Hematopoietic multipotent progenitor cell (in vitro differentiated cells): ENCODE data around the gene FBXO17. TPM values are rescaled to one million over a fixed set of nuclear protein-coding genes. Genes with fewer than 3 reads are reported as not detected.
"Not testable (repeated sequence)": the region's sequence is repeated elsewhere in the genome, so short reads cannot be mapped to it uniquely, and the experiment has no call there.

Source experiments
- DNase-seq, 3 donors: peaks; one replicate each; pipeline ENCODE4 v3.0.0-alpha.2; 2011 to 2015; ENCODE audit warnings: low read depth in 2 of 3, low spot score in 2 of 3
- total RNA-seq: library from RNA; depleted of rRNA; stranded (reverse); fragments of >200 nt; gene quantifications from one replicate; pipeline ENCODE4 v1.2.3, GENCODE V29; 2012

FBXO17 gene, protein sequence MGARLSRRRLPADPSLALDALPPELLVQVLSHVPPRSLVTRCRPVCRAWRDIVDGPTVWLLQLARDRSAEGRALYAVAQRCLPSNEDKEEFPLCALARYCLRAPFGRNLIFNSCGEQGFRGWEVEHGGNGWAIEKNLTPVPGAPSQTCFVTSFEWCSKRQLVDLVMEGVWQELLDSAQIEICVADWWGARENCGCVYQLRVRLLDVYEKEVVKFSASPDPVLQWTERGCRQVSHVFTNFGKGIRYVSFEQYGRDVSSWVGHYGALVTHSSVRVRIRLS
- 0.27 TPM for total RNA-seq

DNA sequence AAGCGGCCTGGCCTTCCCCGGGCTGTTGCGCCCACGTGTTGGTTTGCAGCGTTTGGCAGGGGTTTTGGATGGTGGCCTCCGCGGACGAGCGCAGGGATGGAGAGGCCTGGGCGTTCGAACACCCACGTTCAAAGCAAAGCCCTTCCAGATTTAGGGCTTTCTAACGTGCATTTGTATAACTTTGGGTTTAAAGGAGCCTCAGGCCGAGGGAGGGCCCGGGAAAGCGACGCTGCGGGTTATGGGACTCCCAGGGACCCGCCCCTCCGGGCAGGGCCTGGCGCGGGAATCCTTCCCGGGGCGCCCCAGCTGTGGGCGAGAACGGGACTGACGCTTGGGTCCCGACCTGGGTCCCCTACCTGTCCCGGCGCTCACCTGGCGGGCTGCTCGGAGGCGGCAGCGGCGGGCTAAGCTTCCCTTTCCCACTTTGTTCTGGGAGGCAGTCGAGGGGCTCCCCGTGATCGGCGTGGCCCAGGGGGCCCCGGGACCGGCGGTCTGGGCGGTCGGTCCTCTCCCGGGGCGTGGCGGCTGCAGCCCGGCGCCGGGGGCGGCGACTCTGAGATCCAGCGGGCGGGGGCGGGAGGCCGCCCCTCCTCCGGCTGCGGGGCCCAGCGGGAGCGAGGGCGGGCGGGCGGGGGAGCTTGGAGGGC is at the start of gene FBXO17:
Gene FBXO17 (minus strand): TSS at position 529 of the 647 bp plus-strand sequence. CDS start 25,423 bp downstream, outside the sequence.
- peak in 2 of 3 donors; percentile 15 to 22 for DNase-seq

DNA sequence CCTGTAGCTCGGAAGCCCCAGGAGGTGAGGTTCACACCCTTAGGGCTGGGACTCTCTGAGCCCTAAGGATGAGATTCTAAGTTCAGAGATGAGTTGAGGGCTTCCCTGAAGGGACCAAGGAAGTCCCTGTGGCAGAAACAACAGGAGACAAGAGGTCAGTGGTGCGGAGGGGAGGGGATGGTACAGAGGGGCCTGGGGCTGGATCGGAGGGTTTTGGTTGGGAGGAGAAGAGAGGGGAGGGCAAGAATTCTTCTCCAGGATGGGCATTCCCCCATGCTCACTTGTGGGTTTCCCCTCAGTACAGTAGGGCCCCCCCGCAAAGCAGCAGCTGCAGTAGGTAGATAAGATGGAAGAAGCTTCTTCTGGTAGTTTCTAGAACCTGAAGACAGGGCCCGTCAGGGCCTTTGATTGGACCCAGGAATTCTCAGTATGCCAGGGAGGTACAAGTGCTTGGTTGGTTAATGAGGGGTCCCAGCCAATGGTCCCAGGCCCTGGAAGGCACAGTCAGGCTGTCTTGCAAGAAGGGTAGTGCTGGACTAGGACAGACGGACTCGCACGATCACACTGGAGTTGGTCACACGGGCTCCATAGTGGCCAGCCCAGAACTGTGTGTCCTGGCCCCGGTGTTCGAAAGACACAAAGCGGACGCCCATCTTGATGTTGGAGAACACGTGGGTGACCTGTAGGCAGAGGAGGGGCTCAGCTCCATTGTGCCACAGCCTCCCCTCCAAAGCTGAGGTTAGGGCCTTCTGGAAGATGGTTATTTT is 49.5 kb upstream of the FBXO17 start:
- no peak for DNase-seq

DNA sequence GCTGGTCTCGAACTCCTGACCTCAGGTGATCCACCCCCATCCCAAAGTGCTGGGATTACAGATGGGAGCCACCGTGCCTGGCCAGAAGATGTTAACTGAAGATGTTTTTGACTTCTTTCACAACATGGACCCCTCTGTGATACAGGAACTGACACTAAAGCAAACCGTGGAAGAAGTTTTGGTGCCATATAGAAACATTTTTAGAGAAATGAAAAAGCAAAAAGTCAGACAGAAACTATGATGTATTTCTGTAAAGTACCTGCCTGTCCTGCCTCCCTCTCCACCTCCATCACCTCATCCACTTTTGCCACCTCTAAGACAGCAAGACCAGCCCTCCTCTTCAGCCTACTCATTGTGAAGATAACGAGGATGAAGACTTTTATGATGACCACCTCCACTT is 45.5 kb upstream of the FBXO17 start:
- no peak for DNase-seq

DNA sequence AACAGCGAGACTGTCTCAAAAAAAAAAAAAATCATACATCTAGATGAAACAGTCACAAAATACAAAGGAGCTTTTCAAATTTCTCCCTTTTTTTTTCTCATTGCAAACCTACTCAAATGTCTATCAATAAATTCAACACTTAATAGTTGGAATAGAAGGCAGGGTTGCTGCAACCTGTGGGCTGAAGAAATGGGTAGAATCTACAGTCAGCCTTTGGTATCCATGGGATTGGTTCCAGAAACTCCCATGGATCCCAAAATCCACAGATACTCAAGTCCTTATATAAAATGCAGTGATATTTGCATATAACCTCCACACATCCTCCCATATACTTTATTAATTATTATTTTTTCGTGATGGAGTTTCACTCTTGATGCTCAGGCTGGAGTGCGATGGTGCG is 42.1 kb upstream of the FBXO17 start:
- DNase-seq = no peak

DNA sequence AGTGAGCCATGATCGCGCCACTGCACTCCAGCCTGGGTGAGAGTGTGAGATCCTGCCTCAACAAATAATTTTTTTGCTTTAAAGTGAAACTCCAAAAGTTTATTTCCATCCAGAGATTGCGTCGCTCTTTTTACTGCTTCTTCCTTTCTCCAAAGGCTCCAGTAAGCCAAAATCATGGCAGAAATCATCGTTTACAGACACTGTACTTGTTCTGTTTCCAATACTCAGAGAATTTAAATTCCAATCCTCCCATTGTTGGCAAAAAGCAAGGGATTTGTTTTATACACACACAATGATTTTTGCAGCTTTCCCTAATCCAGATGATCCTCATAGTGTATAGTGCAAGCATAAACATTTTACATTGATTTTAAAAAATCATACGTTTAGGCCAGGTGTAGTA is 41.5 kb upstream of the FBXO17 start:
- no peak for DNase-seq

DNA sequence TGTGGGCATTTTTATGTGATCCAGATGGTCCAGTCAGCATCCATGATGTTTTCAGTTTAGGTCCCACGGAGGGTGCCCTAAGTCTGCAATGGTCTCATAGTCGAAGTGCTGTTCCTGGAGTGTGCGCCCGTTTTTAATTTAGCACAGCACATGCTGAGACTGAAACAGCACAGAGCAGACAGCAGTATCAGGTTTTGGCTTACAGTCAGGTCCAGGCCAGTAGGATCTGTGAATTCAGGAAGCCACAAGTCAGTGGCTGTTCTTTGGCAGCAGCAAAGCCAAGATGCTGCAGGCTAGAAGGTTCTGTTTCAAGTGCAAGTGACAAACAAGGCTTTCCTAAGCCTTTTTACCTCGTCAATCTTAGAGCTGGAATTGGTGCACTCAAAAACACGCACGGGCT is 38.5 kb upstream of the FBXO17 start:
- peak in 1 of 3 donors; percentile 17 for DNase-seq

DNA sequence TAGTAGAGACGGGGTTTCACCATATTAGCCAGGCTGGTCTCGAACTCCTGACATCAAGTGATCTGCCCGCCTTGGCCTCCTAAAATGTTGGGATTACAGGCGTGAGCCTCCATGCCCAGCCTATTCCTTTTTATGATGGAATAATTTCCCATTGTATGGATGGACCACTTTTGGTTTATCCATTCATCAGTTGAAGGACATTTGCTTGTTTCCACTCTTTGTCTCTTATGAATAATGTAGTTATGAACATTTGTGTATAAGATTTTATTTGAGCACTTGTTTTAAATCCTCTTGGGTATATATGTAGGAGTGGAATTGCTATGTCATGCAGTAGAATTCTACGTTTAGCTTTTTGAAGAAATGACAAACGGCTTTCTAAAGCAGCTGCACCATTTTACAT is 33.5 kb upstream of the FBXO17 start:
- DNase-seq = no peak

DNA sequence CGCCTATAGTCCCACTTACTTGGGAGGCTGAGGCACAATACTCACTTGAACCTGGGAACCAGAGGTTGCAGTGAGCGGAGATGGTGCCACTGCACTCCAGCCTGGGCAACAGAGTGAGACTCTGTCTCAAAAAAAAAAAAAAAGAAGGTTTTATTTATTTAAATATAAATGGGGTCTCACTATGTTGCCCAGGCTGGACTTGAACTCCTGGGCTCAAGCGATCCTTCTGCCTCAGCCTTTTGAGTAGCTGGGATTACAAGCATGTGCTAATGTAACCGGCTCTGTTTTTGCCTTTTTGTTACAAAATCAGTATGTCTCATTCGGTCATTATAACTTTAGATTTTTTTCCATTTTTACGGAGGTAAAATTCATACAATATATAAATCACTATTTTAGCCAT is 32.6 kb upstream of the FBXO17 start:
- no peak for DNase-seq

DNA sequence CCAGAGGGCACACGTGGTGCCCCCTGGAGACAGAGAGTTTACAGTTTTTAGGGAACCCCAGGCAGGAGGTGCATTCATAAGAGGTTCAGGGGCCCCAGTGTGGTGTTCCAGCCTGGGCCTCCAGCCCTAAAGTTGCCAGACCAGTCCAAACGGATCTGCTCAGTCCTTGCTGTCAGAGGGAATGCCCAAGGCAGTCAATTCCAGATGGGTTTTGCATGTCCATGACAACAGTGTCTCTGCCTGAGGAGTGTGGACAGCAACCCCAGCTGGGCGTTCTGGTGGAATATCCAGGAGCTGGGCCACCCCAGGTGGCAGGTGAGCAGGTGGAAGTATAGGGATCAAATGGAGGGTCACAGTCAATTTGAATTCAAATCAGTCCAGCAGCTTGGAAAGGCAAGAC is 31.6 kb upstream of the FBXO17 start:
- no peak for DNase-seq

DNA sequence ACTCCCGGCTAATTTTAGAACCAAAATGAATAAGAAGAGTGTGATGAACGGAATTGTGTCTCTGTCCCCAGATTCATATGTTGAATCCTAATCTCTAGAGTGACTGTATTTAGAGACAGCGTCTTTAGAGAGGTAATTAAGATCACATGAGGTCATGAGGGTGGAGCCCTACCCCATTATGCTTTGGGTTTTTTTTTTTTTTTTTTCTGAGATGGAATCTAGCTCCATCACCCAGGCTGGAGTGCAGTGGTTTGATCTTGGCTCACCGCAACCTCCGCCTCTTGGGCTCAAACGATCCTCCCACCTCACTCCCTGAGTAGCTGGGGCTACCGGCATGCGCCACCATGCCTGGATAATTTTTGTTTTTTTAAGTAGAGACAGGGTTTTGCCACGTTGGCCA is 28.9 kb upstream of the FBXO17 start:
- no peak for DNase-seq

DNA sequence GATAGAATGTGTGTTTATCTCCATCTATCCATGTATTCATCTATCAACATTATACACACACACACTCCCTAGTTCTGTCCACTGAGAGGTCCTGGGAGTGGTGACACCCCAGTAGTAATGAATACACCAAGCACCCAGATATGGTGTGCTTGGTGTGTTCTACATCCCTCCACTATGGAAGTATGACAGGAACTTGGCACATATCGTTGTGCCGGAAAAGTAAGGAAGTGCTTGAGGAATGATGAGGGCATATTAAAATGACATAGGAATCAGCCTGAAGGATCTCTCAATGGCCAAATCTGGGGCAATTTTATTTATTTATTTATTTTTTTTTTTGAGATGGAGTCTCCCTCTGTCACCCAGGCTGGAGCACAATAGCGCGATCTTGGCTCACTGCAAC is 28.3 kb upstream of the FBXO17 start:
- no peak for DNase-seq

DNA sequence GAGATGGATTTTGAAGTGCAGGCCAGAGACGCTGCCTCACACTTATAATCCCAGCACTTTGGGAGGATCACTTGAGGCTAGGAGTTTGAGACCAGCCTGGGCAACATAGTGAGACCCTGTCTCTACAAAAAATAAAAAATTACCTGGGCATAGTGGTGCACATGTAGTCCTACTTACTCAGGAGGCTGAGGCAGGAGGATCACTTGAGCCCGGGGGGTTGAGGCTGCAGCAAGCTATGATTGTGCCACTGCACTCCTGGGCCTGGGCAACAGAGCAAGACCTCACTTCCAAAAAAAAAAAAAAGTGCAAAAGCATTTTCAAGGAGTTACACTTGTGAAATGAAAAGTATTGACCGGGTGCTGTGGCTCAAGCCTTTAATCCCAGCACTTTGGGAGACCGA is 27.6 kb upstream of the FBXO17 start:
- DNase-seq = no peak

DNA sequence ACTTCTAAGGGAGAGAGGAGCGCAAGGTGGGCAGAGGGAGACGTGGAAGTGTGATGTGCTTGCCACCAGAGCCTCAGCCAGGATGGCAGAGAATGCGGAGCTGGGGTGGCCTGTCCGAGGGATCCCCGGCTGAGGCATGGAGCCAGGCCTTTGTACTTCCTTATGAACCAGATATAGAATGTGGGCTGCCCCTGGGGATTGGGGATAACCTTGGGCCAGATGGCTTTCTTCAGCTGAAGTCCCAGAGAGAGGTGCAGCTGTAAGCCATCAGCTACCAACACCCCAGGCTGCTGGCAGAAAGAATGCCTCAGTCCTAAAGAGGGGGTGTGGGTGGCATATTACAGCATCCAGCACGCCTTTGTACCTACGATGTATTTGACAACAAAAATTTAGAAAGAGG is 25.5 kb upstream of the FBXO17 start:
- DNase-seq = no peak

DNA sequence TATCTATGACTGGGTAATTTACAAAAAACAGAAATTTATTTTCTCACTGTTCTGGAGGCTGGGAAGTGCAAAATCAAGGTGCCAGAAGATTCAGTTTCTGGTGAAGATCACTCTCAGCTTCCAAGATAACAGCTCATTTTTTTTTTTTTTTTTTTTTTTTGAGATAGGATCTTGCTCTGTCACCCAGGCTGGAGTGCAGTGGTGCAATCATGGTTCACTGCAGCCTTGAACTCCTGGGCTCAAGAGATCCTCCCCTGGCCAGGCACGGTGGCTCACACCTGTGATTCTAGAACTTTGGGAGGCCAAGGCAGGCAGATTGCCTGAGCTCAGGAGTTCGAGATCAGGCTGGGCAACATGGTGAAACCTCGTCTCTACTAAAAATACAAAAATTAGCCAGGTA is 22.0 kb upstream of the FBXO17 start:
- not testable (repeated sequence) for DNase-seq

DNA sequence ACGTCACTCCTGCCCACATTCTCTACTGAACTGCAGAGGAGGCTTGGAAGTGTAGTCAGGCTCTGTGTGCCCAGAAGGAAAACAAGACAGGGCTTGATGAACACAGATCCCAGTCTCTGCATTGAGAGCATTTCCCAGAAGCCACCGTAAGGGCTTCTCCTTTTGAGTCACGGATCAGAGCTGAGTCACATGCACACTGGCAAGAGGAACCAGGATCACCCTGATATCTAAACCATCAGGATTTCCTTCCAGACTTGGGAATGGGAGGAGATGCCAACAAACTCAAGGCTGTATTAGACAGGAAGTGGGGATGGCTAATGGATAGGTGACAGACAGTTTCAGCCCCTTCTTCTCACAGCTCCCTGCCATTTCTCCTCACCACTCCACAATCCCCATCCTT is 17.7 kb upstream of the FBXO17 start:
- DNase-seq = peak in 1 of 3 donors; percentile 13

DNA sequence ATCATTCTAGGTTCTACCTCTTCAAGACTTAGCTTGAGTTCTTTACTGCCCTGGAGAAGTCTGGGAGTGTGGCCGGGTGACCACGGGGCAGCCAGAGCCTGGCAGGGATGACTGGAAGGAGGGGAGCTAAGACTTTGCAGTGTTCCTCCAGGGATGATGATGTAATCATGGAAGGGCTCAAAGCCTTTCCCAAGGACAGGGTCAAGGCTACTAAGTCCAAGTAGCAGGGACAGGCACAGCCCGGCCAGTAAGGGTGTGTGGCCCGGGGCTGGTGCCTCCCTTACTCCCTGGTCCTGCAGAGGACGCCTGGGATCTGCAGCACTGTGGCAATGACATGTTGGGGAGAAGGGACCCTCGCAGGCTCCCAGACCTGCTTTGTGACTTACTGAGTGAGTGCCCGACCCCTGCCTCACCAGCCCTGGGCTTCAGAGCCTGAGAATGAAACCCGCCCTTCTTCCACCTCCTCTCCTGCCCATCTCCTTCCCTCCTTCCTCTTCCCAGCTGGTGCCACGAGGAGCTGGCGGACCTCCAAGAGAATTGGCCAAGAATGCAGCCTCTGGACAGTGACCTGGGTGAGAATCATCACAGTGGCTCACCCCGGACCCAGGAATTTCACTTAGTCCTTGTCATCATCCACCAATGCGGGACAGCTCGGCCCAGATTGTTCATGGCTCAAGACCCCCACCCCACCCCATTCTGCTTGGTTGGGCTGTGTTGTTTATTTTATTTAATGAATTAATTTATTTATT is 15.6 kb upstream of the FBXO17 start:
- DNase-seq = no peak

DNA sequence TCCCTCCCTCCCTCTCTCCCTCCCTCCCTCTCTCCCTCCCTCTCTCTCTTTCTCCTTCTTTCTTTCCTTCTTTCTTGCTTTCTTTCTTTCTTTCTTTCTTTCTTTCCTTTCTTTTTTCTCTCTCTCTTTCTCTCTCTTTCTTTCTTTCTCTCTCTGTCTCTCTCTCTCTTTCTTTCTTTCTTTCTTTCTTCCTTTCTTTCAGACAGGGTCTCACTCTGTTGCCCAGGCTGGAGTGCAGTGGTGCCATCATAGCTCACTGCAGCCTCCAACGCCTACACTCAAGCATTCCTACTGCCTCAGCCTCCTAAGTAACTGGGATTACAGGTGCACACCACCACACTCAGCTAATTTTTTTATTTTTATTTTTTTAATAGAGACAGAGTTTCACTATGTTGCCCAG is 14.1 kb upstream of the FBXO17 start:
- DNase-seq = not testable (repeated sequence)

DNA sequence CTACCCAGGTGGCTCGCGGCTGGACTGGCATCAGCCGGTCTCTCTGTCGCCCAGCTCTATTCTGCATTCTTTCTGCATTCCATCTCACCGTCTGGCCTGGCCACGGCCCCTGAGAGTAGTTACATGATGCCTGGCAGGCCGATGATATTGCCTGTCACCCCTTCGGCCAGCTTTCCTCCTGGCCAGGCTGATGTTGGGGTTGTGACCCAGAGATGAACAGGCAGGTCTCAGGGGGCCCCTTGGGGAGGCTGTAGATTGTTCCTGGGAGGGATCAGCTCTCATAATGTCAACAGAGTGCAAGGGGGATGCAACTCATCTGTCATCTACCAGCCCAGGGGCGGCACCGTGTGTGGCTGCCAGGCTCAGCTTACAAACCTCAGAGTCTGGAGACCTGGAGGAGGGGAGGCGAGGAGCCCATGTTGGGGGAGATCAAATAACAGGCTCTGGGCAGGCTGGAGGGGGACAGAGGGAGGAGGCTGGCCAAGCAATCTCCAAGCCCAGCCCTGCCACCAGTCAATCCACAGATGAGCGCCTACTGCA is 13.6 kb upstream of the FBXO17 start:
- no peak for DNase-seq

DNA sequence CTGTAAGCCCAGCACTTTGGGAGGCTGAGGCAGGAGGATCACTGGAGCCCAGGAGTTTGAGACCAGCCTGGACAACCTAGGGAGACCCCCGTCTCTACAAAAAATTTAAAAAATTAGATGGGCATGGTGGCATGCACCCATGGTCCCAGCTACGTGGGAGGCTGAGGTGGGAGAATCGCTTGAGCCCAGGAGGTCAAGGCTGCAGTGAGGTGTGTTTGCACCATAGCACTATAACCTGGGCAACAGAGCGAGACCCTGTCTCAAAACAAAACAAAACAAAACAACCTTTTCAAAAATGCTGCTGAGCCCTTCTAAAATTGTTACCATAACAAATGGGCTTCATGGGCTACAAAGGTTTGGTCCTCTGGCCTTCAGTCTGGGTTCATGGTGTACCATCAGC is 13.1 kb upstream of the FBXO17 start:
- not testable (repeated sequence) for DNase-seq

DNA sequence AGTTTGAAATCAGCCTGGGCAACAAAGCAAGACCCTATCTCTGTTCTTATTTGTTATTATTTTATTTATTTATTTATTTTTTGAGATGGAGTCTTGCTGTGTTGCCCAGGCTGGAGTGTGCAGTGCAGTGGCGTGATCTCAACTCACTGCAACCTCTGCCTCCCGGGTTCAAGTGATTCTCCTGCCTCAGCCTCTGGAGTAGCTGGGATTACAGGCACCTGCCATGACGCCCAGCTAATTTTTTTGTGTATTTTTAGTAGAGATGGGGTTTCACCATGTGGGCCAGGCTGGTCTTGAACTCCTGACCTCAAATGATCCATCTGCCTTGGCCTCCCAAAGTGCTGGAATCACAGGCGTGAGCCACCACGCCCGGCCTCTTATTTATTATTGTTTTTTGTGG is 12.2 kb upstream of the FBXO17 start:
- DNase-seq = not testable (repeated sequence)

DNA sequence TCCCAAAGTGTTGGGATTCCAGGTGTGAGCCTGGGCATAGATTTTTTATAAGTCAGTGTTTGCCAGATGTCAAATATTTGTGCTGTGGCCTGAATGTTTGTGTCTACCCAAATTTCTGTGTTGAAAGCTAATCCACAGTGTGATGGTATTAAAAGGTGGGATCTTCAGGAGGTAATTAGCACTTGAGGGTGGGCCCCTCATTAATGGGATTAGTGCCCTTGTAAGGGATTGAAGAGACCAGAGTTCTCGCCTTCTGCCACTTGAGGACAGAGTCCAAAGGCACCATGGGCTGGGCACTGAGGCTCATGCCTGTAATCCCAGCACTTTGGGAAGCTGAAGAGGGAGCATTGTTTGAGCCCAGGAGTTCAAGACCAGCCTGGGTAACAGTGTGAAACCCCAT is 9.7 kb upstream of the FBXO17 start:
- DNase-seq = no peak
